Measurements from ENCODE around the gene LRRC38.

Gene LRRC38

GRCh38 chr1:13549021-13549420 is 35.2 kb upstream of the LRRC38 start:
- H3K27ac ChIP-seq, result no peak overlapping the region
- POLR2A ChIA-PET (ENCODE audit: low non-redundant PET), result no interaction called here
- CTCF ChIA-PET, result interaction anchor here (0.7 kb wide), 1 partner anchor 150 kb away, joined by 3 read pairs; no protein-coding TSS in a partner anchor
- DNase-seq (ENCODE audit: low spot score), result no peak
- no peak for TF ChIP-seq CTCF (conservative IDR thresholded peaks at IDR 0.05; ENCODE audit: low read depth)

DNA sequence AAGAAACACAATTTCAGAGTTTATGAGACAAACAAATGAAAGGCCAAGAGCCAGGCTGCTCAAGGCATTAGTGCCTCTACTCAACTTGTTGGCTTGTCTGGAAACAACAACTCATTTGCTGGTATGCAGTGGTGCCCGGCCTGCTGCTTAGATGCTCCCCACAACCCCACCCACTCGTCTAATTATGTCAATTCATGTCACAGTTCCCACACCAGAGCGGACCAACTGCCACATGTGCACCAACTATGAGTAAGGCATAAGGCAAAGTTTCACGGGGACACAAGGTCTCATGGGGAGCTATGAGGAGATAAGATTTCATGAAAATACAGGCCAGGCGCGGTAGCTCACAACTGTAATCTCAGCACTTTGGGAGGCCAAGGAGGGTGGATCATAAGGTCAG is 34.5 kb upstream of the LRRC38 start:
- H3K27ac ChIP-seq, result no peak overlapping the region
- POLR2A ChIA-PET (ENCODE audit: low non-redundant PET), result no interaction called here
- no peak for TF ChIP-seq CTCF (conservative IDR thresholded peaks at IDR 0.05; ENCODE audit: low read depth)
- CTCF ChIA-PET, result interaction anchor here (0.6 kb wide), 1 partner anchor 88 kb away, joined by 5 read pairs; no protein-coding TSS in a partner anchor
- no peak for DNase-seq (ENCODE audit: low spot score)

DNA sequence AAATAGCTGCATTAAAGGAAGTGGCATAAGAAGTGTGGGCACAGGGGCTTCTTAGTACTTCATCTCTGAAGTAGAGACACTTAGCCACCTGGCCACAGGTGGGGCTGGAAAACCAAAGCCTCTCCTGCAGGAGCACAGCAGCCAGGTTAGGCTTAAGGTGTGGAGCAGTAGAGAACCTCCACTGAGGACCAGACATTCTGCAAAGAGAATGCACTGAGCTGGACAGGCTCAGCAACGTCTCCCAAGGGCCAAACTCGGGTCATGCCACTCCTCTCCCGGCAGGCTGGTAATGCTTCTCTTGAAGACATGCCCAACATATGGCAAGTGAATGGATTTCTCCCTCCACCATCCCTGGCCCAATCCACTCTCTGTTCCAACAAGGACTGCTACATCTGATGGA is 33.0 kb upstream of the LRRC38 start:
- TF ChIP-seq CTCF (conservative IDR thresholded peaks at IDR 0.05; ENCODE audit: low read depth), result no peak
- no peak overlapping the region for H3K27ac ChIP-seq
- ChIA-PET CTCF (no interaction called here), POLR2A (ENCODE audit: low non-redundant PET) (no interaction called here)
- no peak for DNase-seq (ENCODE audit: low spot score)

GRCh38 chr1:13544221-13544556 is 30.4 kb upstream of the LRRC38 start:
- no peak; the same call in 1 of the 2 replicates for TF ChIP-seq CTCF (conservative IDR thresholded peaks at IDR 0.05; ENCODE audit: low read depth)
- no peak for DNase-seq (ENCODE audit: low spot score)
- peak overlapping the region; percentile 54 for H3K27ac ChIP-seq
- ChIA-PET POLR2A (ENCODE audit: low non-redundant PET) (no interaction called here), CTCF (interaction anchor here (0.7 kb wide), 1 partner anchor 223 kb away, joined by 4 read pairs; no protein-coding TSS in a partner anchor)

DNA sequence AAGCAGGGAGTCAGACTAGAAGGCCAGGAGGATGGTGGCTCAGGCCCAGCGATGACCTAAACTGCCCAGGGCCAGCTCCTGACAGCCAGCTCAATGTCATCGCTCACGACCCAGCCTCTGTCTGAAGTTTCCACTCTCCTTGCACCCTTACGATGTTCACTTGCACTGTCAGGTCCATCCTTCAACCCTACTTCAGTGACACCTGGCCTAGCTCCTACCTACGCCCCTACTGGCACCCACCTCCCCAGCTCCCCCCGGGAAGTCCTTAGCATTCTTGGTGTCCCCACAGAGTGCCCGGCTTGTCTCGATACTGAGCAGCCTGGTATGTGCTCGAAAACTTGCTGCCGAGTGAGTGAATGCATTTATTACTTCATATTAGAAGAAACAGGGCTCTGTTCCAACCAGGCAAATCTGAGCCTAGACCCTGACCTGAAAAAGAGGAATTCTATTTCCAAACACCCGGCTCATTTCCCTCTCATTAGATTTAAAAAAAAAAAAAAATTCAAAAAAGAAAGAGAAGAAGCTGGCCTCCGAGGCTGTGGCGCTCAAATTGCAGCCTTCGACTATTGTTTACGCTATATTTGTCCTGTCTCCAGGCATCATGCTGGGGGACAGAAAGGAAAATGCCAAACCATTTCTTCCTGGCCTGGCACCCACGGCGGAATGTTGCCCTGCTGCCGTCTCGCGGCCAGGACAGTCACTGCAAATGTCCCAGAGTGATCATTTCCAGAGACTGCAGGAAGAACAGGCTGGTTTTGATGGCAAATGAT is 29.8 kb upstream of the LRRC38 start:
- peak; percentile 76 for TF ChIP-seq CTCF (conservative IDR thresholded peaks at IDR 0.05; ENCODE audit: low read depth)
- peak; percentile 50 for DNase-seq (ENCODE audit: low spot score)
- ChIA-PET CTCF (interaction anchor here (0.5 to 1.0 kb wide), 3 partner anchors 9 to 21 kb away, joined by 3 to 6 read pairs (median 3); no protein-coding TSS in a partner anchor), POLR2A (ENCODE audit: low non-redundant PET) (no interaction called here)
- peak overlapping the region; percentile 54 for H3K27ac ChIP-seq

DNA sequence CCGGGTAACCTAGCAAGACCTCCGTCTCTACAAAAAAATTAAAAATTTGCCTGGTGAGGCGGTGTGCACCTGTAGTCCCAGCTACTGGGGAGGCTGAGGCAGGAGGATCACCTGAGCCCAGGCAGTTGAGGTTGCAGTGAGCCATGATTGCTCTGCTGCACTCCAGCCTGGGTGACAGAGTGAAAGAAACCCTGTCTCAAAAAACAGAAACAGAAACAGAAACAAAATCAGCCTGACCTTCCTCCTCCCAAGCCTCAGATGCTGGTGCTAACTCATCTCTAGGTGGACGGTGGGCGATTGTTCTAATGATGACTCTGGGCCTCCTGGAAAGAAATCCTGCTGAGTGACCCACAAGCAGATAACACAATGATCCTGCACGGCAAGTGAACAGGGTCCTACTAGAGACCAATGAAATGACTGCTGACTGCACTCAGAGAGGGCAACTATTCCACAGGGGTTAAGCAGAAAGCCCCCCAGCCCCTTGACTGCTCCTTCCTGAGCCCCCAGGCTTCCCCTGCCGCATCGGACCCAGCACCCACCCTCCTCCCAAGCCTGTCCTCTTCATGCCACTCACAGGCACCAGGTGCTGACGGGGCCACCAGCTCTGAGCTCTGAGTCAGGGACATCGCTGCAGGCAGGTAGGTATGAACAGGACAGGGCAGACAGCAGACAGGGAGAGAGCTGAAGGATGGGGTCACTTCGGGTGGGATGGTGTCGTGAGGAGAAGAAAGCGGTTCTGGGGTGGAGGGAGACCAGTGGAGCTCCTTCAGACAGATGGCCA is 27.8 kb upstream of the LRRC38 start:
- no peak for TF ChIP-seq CTCF (conservative IDR thresholded peaks at IDR 0.05; ENCODE audit: low read depth)
- POLR2A ChIA-PET (ENCODE audit: low non-redundant PET), result no interaction called here
- DNase-seq (ENCODE audit: low spot score), result no peak
- H3K27ac ChIP-seq, result peak overlapping the region; percentile 66
- CTCF ChIA-PET, result no interaction called here

All from RWPE1 (cell line).